DND-41 (cell line): ENCODE measurements around the gene TAOK1.
A peak's percentile ranks its signal among the peaks of the same experiment; 100 is the strongest.

Experiments used
- ATAC-seq: fragments of 200-7000 bp; cut with Tn5 transposase; 3 replicates; pipeline ENCODE4 v1.9.1; 2021; ENCODE audit warnings: low read depth; ENCODE audit not compliant: insufficient read depth
- DNase-seq: peaks from one replicate; pipeline ENCODE4 v3.0.0-alpha.2; 2020
- H2AFZ ChIP-seq: 2 replicates; pipeline ENCODE4 v1.6.0; 2012; ENCODE audit warnings: low read depth, low read length
- H3K27ac ChIP-seq: 2 replicates; pipeline ENCODE4 v1.5.1; 2012; ENCODE audit warnings: low read length, inconsistent platforms
- H3K27me3 ChIP-seq: fragments of 200-600 bp; sonication (generic); 2 replicates; pipeline ENCODE4 v1.6.0; 2012; ENCODE audit warnings: low read length, mild to moderate bottlenecking, inconsistent platforms; ENCODE audit not compliant: insufficient read depth, poor library complexity
- H3K36me3 ChIP-seq: 2 replicates; pipeline ENCODE4 v1.5.1; 2012; ENCODE audit warnings: low read length, inconsistent platforms; ENCODE audit not compliant: insufficient read depth
- H3K4me1 ChIP-seq: 2 replicates; pipeline ENCODE4 v1.5.1; 2012; ENCODE audit warnings: mild to moderate bottlenecking, low read length; ENCODE audit not compliant: insufficient read depth
- H3K4me2 ChIP-seq: 2 replicates; pipeline ENCODE4 v1.6.0; 2012; ENCODE audit warnings: mild to moderate bottlenecking, moderate library complexity, low read length, inconsistent platforms; ENCODE audit not compliant: insufficient read depth
- H3K4me3 ChIP-seq, 2 experiments: fragments of 200-600 bp in 1 of 2; shearing (Covaris generic) in 1 of 2; 2 replicates each; pipeline ENCODE4 v1.5.1; 2012 to 2016; ENCODE audit warnings: inconsistent platforms in 2 of 2, low read length in 2 of 2, mild to moderate bottlenecking in 2 of 2, low read depth in 1 of 2, moderate library complexity in 1 of 2
- H3K79me2 ChIP-seq: 2 replicates; pipeline ENCODE4 v1.6.0; 2012; ENCODE audit warnings: low read length, inconsistent platforms; ENCODE audit not compliant: insufficient read depth
- H3K9ac ChIP-seq: 2 replicates; pipeline ENCODE4 v1.6.0; 2012; ENCODE audit warnings: low read depth, mild to moderate bottlenecking, inconsistent platforms, low read length, moderate library complexity
- H3K9me3 ChIP-seq: 2 replicates; pipeline ENCODE4 v1.5.1; 2012; ENCODE audit warnings: low read length, moderate library complexity, mild to moderate bottlenecking, inconsistent platforms; ENCODE audit not compliant: insufficient read depth, severe bottlenecking
- H4K20me1 ChIP-seq: 2 replicates; pipeline ENCODE4 v1.6.0; 2012; ENCODE audit warnings: low read length; ENCODE audit not compliant: insufficient read depth
- CTCF ChIP-seq: IDR thresholded peaks from 2 replicates; pipeline ENCODE4 v1.5.1; 2012; ENCODE audit warnings: borderline replicate concordance, low read length, moderate library complexity, mild to moderate bottlenecking; ENCODE audit not compliant: poor library complexity, severe bottlenecking; ENCODE audit errors: extremely low read depth
- EZH2 ChIP-seq: IDR thresholded peaks from 3 replicates; pipeline ENCODE4 v1.6.1; 2012; ENCODE audit warnings: borderline replicate concordance, low read depth, mild to moderate bottlenecking, moderate library complexity, low read length, inconsistent platforms; ENCODE audit not compliant: severe bottlenecking

The TAOK1 gene

GRCh38 chr17:29592850-29593551 is 202.8 kb downstream of the TAOK1 start, which contains the start of gene ANKRD13B:
Gene ANKRD13B, plus strand, starts transcription at chr17:29593132. Its CDS starts 490 bp downstream, at chr17:29593622.
- Histone ChIP-seq H3K4me3 (peak within 1 kb of the TSS; percentile 66 to 72; a peak in 3 of 4 replicates), H3K36me3 (no peaks in the 10 kb centered on the region), H3K9ac (peak within 1 kb of the TSS; percentile 59), H4K20me1 (peaks cover 43% of the 10 kb centered on the region), H3K4me2 (peak within 1 kb of the TSS; percentile 98), H3K9me3 (no peaks in the 10 kb centered on the region), H3K27me3 (peaks cover 6% of the 10 kb centered on the region), H3K27ac (peak within 1 kb of the TSS; percentile 40), H3K4me1 (peaks cover 59% of the 10 kb centered on the region), H2AFZ (peak within 1 kb of the TSS; percentile 73), H3K79me2 (peaks cover 28% of the 10 kb centered on the region)
- ATAC-seq (peak; percentile 17; the same call in 1 of the 3 replicates), DNase-seq (peak; percentile 62)
- TF ChIP-seq EZH2 (no peak), CTCF (no peak)

GRCh38 chr17:29593591-29594518 is 203.7 kb downstream of the TAOK1 start:
- peaks cover 34% of the 10 kb centered on the region for H4K20me1 ChIP-seq
- H3K4me3 ChIP-seq = peak overlapping the region; percentile 66 to 72; a peak in 3 of 4 replicates
- ATAC-seq = peak; percentile 41
- TF ChIP-seq CTCF (peak; percentile 70), EZH2 (peak; percentile 65)
- H3K27ac ChIP-seq = no peak overlapping the region
- no peaks in the 10 kb centered on the region for H3K36me3 ChIP-seq
- peak overlapping the region; percentile 98 for H3K4me2 ChIP-seq
- H3K27me3 ChIP-seq = peaks cover 6% of the 10 kb centered on the region
- peak overlapping the region; percentile 73 for H2AFZ ChIP-seq
- H3K9me3 ChIP-seq = no peaks in the 10 kb centered on the region
- DNase-seq = peak; percentile 66
- peaks cover 19% of the 10 kb centered on the region for H3K79me2 ChIP-seq
- peaks cover 50% of the 10 kb centered on the region for H3K4me1 ChIP-seq
- H3K9ac ChIP-seq = peak overlapping the region; percentile 59

- no peak overlapping the region for H3K9ac ChIP-seq
- no peak overlapping the region for H3K27ac ChIP-seq
- H3K27me3 ChIP-seq = peaks cover 6% of the 10 kb centered on the region
- H3K4me1 ChIP-seq = peaks cover 50% of the 10 kb centered on the region
- no peaks in the 10 kb centered on the region for H3K9me3 ChIP-seq
- no peak for TF ChIP-seq CTCF
- H3K4me3 ChIP-seq = peak overlapping the region in 1 of 2 experiments; percentile 72; a peak in 2 of 4 replicates
- H3K79me2 ChIP-seq = peaks cover 17% of the 10 kb centered on the region
- peaks cover 34% of the 10 kb centered on the region for H4K20me1 ChIP-seq
- no peak overlapping the region for H2AFZ ChIP-seq
- DNase-seq = no peak
- peak overlapping the region; percentile 98 for H3K4me2 ChIP-seq
- H3K36me3 ChIP-seq = no peaks in the 10 kb centered on the region
- ATAC-seq = no peak
Measured at GRCh38 chr17:29594519-29595090, 204.4 kb downstream of the TAOK1 start.
